Stimulated activated CD4-positive, alpha-beta T cell treated with anti-CD3 and anti-CD28 coated beads, Interleukin-15, amount 100 ng/mL, for 48 hours (primary cell): ENCODE data around the gene ADAMTSL4.

ENCODE experiments used
- DNase-seq, 2 donors: peaks; one replicate each; pipeline ENCODE4 v3.0.0-alpha.2; 2020; ENCODE audit warnings: low read depth in 2 of 2

The ADAMTSL4 gene

GRCh38 chr1:150534002-150534401 lies 15.2 kb upstream of the ADAMTSL4 start:
- no peak for DNase-seq

- no peak for DNase-seq
These were observed 13.5 kb upstream of the ADAMTSL4 start for GRCh38 chr1:150535511-150536287.

GRCh38 chr1:150536836-150537731 lies 12.1 kb upstream of the ADAMTSL4 start:
- no peak for DNase-seq

GRCh38 chr1:150537732-150538684 lies 11.2 kb upstream of the ADAMTSL4 start:
- no peak for DNase-seq

- no peak for DNase-seq
These were observed 5.6 kb upstream of the ADAMTSL4 start for GRCh38 chr1:150543500-150544143.

GRCh38 chr1:150544204-150544603 lies 5.0 kb upstream of the ADAMTSL4 start:
- DNase-seq = no peak

GRCh38 chr1:150545486-150546032 lies 3.6 kb upstream of the ADAMTSL4 start:
- DNase-seq = no peak

- DNase-seq = no peak
These were observed 2.8 kb upstream of the ADAMTSL4 start for GRCh38 chr1:150546294-150546937.

GRCh38 chr1:150548324-150548631 lies 930 bp upstream of the ADAMTSL4 start:
- DNase-seq = no peak

GRCh38 chr1:150549496-150550221 lies 451 bp downstream of the ADAMTSL4 start:
- no peak for DNase-seq

- no peak for DNase-seq
These were observed 1.2 kb downstream of the ADAMTSL4 start for GRCh38 chr1:150550222-150551050.

- DNase-seq = no peak
These were observed 2.0 kb downstream of the ADAMTSL4 start for GRCh38 chr1:150551051-150551783.

- no peak for DNase-seq
These were observed 2.5 kb downstream of the ADAMTSL4 start for GRCh38 chr1:150551784-150552127.

GRCh38 chr1:150552128-150552910 lies 3.1 kb downstream of the ADAMTSL4 start:
- DNase-seq = no peak

GRCh38 chr1:150552911-150553289 lies 3.7 kb downstream of the ADAMTSL4 start:
- no peak for DNase-seq

GRCh38 chr1:150553392-150554085 lies 4.3 kb downstream of the ADAMTSL4 start:
- no peak for DNase-seq

GRCh38 chr1:150554086-150554452 lies 4.9 kb downstream of the ADAMTSL4 start:
- DNase-seq = no peak
